HepG2 (cell line): ENCODE data around the gene ZNF276. TPM values are rescaled to one million over a fixed set of nuclear protein-coding genes. Genes with fewer than 3 reads are reported as not detected.

Source experiments
- ATAC-seq: fragments of 200-7000 bp; cut with Tn5 transposase; 3 replicates; pipeline ENCODE4 v1.9.1; 2020; ENCODE audit warnings: mild to moderate bottlenecking, moderate library complexity
- BruUV-seq: library from RNA; stranded (reverse); fragments of 400-500 nt; replicated peaks from 2 replicates; lab custom pipeline; 2021; lab: Mats Ljungman, UMichigan
- CTCF ChIA-PET: fragments of 300-600 bp; formaldehyde crosslinking; extraction: SDS; loops from one replicate; lab custom pipeline; 2021; ENCODE audit warnings: low total read pairs, inconsistent platforms, low intra/inter-chr PET ratio; lab: Yijun Ruan, JAX
- POLR2A ChIA-PET: fragments of 350-600 bp; sonication (Branson Sonifier 250); formaldehyde crosslinking; loops from one replicate; lab custom pipeline; 2020; ENCODE audit warnings: antibody characterized with exemption, inconsistent platforms; lab: Yijun Ruan, JAX
- DNase-seq: peaks from one replicate; pipeline ENCODE4 v3.0.0-alpha.2; 2015; ENCODE audit warnings: low spot score
- FAIRE-seq: peaks from 3 replicates; lab custom pipeline; 2011; peaks lifted over from hg19 to GRCh38; lab: Jason Lieb, UNC
- H2AFZ ChIP-seq: one replicate; pipeline ENCODE4 v1.6.1; 2011; ENCODE audit warnings: low read length, inconsistent platforms
- H3K27ac ChIP-seq: fragments of 300-600 bp; 3 replicates; pipeline ENCODE4 v1.8.0; 2011; ENCODE audit warnings: mixed run types, mild to moderate bottlenecking, mixed read lengths, low read length, inconsistent platforms; ENCODE audit not compliant: insufficient read depth; ENCODE audit errors: extremely low read length
- H3K27me3 ChIP-seq, 2 experiments: fragments of 200-600 bp in 1 of 2; 2 replicates in 1 of 2; 3 replicates in 1 of 2; pipeline versions ENCODE4 v1.6.0 to v1.8.0; 2011; ENCODE audit warnings: low read length in 2 of 2, mild to moderate bottlenecking in 2 of 2, moderate library complexity in 2 of 2, inconsistent platforms in 1 of 2; ENCODE audit not compliant: insufficient read depth in 2 of 2, control insufficient read depth in 1 of 2
- H3K36me3 ChIP-seq, 2 experiments: fragments of 200-600 bp in 1 of 2; replicated peaks in 1 of 2; 2 replicates in 1 of 2; 3 replicates in 1 of 2; pipeline versions ENCODE4 v1.5.1 to v1.8.0; 2011; ENCODE audit warnings: low read length in 2 of 2, inconsistent platforms in 1 of 2; ENCODE audit not compliant: insufficient read depth in 2 of 2, control insufficient read depth in 1 of 2
- H3K4me1 ChIP-seq: 2 replicates; pipeline ENCODE4 v1.5.1; 2012; ENCODE audit warnings: low read length, inconsistent platforms; ENCODE audit not compliant: insufficient read depth
- H3K4me2 ChIP-seq: 2 replicates; pipeline ENCODE4 v1.6.0; 2011; ENCODE audit warnings: low read depth, low read length, inconsistent platforms
- H3K4me3 ChIP-seq, 3 experiments: fragments of 200-600 bp in 1 of 3; sonication (generic), shearing (Covaris generic) in 1 of 3; replicated peaks in 1 of 3; 2 replicates each; pipeline ENCODE4 v1.5.1; 2011 to 2016; ENCODE audit warnings: low read length in 3 of 3, inconsistent platforms in 2 of 3, low read depth in 2 of 3, mild to moderate bottlenecking in 2 of 3, control low read depth in 1 of 3, mixed read lengths in 1 of 3; ENCODE audit not compliant: insufficient read depth in 1 of 3
- H3K79me2 ChIP-seq: one replicate; pipeline ENCODE4 v1.6.1; 2011; ENCODE audit warnings: low read length, inconsistent platforms; ENCODE audit not compliant: insufficient read depth
- H3K9ac ChIP-seq: 2 replicates; pipeline ENCODE4 v1.6.0; 2011; ENCODE audit warnings: mild to moderate bottlenecking, low read depth, low read length, inconsistent platforms; ENCODE audit not compliant: insufficient read depth
- H3K9me3 ChIP-seq: 2 replicates; pipeline ENCODE4 v1.5.1; 2012; ENCODE audit warnings: mild to moderate bottlenecking, low read length
- H4K20me1 ChIP-seq: 2 replicates; pipeline ENCODE4 v1.6.0; 2011; ENCODE audit warnings: inconsistent platforms, mild to moderate bottlenecking, low read length, moderate library complexity; ENCODE audit not compliant: insufficient read depth
- IKZF4 ChIP-seq: sonication (generic); formaldehyde crosslinking; IDR thresholded peaks from 2 replicates; pipeline ENCODE4 v1.5.1; 2020; ENCODE audit warnings: borderline replicate concordance, mild to moderate bottlenecking, low read depth, missing genetic modification reagents; ENCODE audit errors: not compliant biosample characterization
- POLR2G ChIP-seq: fragments of 200-400 bp; formaldehyde crosslinking; IDR thresholded peaks from 2 replicates; pipeline ENCODE4 v1.6.1; 2018; ENCODE audit warnings: mild to moderate bottlenecking, low read depth, low read length, moderate library complexity
- RBM22 ChIP-seq: fragments of 200-400 bp; formaldehyde crosslinking; optimal IDR thresholded peaks from 2 replicates; pipeline ENCODE3; 2017; ENCODE audit warnings: mild to moderate bottlenecking, low read length, moderate library complexity
- SALL1 ChIP-seq: sonication (generic); formaldehyde crosslinking; IDR thresholded peaks from 2 replicates; pipeline ENCODE4 v1.8.0; 2022; ENCODE audit warnings: mild to moderate bottlenecking, missing genetic modification reagents
- WGBS: methylation state at CpG from one replicate; pipeline ENCODE4 v1.1.6; 2017; ENCODE audit warnings: low lambda C conversion rate; 5-methylcytosine and 5-hydroxymethylcytosine counted together
- in situ Hi-C: cut with HindIII; loops from 2 replicates; pipeline ENCODE4 v1.10.0; 2017; ENCODE audit warnings: low pct_unique_long_range_greater_than_20kb; ENCODE audit not compliant: extremely low pct_ligation_motif_present
- intact Hi-C: fragments of 100-400 bp; cut with micrococcal nuclease; formaldehyde crosslinking; loops from one replicate; pipeline ENCODE4 v1.10.0; 2022; ENCODE audit not compliant: unreplicated experiment
- polyA plus RNA-seq, 8 experiments: library from polyadenylated mRNA; depleted of rRNA in 3 of 8; stranded (reverse) in 7 of 8; unstranded in 1 of 8; fragments of >200 nt; fragmentation: Illumina TruSeq in 4 of 8; extraction: Trizol in 4 of 8; gene quantifications; 2 replicates each; pipeline versions ENCODE4 v1.2.1 to v1.2.3, GENCODE V29; 2011 to 2016; ENCODE audit warnings: low read depth in 4 of 8, missing spikeins in 1 of 8, mixed read lengths in 1 of 8; ENCODE audit not compliant: insufficient read depth in 1 of 8
- total RNA-seq, 5 experiments: library from RNA; depleted of rRNA; stranded (reverse); fragments of >200 nt; fragmentation: Illumina TruSeq; extraction: Trizol; gene quantifications; 2 replicates each; pipeline ENCODE4 v1.2.3, GENCODE V29; 2016; ENCODE audit warnings: low read depth in 1 of 5
- TF ChIP-seq, protein P1 (sequence below): sonication (generic); formaldehyde crosslinking; IDR thresholded peaks from 2 replicates; pipeline ENCODE4 v1.4.0; 2020; ENCODE audit warnings: missing genetic modification reagents, borderline replicate concordance

ZNF276 gene
- total and polyA plus RNA-seq, 2 of the 13 experiments (the other 11 are each of a cell fraction or from before 2014, with no cell fraction given): 17.7 to 18.0 TPM

DNA sequence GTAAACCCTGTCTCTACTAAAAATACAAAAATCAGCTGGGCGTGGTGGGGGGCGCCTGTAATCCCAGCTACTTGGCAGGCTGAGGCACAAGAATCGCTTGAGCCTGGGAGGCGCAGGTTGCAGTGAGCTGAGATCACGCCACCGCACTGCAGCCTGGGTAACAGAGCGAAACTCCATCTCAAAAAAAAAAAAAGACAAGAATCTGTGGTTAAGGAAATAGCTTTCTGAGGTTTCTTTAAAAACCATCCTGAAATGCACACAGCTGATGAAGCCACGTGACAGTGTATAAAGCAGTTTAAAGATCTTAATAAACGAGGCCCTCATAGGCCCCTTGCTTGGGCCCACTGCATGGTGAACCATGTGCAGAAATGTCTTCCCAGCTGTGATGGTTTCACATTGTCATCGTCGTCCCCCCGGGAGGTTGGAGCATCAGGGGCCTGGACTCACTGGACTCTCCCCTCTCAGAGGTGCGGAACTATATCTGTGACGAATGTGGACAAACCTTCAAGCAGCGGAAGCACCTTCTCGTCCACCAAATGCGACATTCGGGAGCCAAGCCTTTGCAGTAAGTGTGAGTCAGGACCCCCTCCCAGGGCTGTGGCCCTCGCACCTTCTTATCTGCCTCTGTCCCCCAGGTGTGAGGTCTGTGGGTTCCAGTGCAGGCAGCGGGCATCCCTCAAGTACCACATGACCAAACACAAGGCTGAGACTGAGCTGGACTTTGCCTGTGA is 16.2 kb downstream of the ZNF276 start:
- Histone ChIP-seq H3K27ac (no peak overlapping the region), H2AFZ (no peak overlapping the region), H3K4me1 (no peaks in the 10 kb centered on the region), H3K4me2 (no peak overlapping the region), H3K9ac (no peak overlapping the region), H3K9me3 (no peaks in the 10 kb centered on the region), H3K27me3 (no peaks in the 10 kb centered on the region), H3K79me2 (no peaks in the 10 kb centered on the region), H4K20me1 (no peaks in the 10 kb centered on the region), H3K4me3 (no peak overlapping the region), H3K36me3 (peaks cover 46 to 89% of the 10 kb centered on the region in 2 experiments)
- in situ Hi-C loops: no loop called here
- ChIA-PET POLR2A (interaction anchor here (2.0 kb wide), 1 partner anchor 31 kb away, joined by 4 read pairs; no protein-coding TSS in a partner anchor), CTCF (no interaction called here)
- no TSS peak for BruUV-seq
- 98% methylated on average over 20 of the region's 20 CpGs for WGBS
- TF ChIP-seq POLR2G: 0 out of 2 replicates have a peak, but pooled peaks have one; percentile 39
- TF ChIP-seq IKZF4: peak; percentile 42
- TF ChIP-seq SALL1: 0 out of 2 replicates have a peak, but pooled peaks have one; percentile 15
- peak; percentile 75 for TF ChIP-seq RBM22
- TF ChIP-seq, protein P1, sequence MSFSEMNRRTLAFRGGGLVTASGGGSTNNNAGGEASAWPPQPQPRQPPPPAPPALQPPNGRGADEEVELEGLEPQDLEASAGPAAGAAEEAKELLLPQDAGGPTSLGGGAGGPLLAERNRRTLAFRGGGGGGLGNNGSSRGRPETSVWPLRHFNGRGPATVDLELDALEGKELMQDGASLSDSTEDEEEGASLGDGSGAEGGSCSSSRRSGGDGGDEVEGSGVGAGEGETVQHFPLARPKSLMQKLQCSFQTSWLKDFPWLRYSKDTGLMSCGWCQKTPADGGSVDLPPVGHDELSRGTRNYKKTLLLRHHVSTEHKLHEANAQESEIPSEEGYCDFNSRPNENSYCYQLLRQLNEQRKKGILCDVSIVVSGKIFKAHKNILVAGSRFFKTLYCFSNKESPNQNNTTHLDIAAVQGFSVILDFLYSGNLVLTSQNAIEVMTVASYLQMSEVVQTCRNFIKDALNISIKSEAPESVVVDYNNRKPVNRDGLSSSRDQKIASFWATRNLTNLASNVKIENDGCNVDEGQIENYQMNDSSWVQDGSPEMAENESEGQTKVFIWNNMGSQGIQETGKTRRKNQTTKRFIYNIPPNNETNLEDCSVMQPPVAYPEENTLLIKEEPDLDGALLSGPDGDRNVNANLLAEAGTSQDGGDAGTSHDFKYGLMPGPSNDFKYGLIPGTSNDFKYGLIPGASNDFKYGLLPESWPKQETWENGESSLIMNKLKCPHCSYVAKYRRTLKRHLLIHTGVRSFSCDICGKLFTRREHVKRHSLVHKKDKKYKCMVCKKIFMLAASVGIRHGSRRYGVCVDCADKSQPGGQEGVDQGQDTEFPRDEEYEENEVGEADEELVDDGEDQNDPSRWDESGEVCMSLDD (CRISPR knock-in tag): no peak
- intact Hi-C loops: no loop called here
- FAIRE-seq (no peak), DNase-seq (no peak), ATAC-seq (no peak)
